Forelimb muscle (tissue), 1 donor: ENCODE measurements around the gene RAI2. TPM values are rescaled to one million over a fixed set of nuclear protein-coding genes. Genes with fewer than 3 reads are reported as not detected.

Source experiments
- DNase-seq: peaks from one replicate; pipeline ENCODE4 v3.0.0-alpha.2; 2013; ENCODE audit warnings: low read depth
- polyA plus RNA-seq: library from polyadenylated mRNA; unstranded; fragments of 120-200 nt; gene quantifications from one replicate; pipeline ENCODE4 v1.2.1, GENCODE V29; 2013; ENCODE audit not compliant: insufficient read length

The RAI2 gene
- polyA plus RNA-seq, 1 donor, result 8.0 TPM

DNA sequence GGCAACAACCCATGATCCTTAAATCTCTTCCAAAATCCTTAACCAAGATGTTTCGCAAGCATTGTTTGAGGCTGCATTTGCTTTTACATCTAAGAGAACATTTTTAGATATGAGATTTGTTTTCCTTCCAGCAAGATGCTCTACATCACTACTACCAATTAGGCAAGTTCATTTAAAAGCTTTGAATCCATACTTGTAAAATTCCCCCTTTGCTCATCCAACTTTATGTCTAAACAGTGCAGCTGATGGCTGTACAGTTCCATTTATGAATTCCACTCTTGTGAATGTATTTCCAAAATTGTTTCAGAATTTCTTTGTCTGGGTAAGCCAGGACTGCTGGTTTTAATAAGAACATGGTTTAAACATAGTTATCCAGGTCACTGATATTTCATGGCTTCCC is 31.5 kb downstream of the RAI2 start:
- no peak for DNase-seq

GRCh38 chrX:17828171-17828570 is 32.9 kb downstream of the RAI2 start:
- no peak for DNase-seq

GRCh38 chrX:17826609-17827496 is 34.2 kb downstream of the RAI2 start:
- no peak for DNase-seq

DNA sequence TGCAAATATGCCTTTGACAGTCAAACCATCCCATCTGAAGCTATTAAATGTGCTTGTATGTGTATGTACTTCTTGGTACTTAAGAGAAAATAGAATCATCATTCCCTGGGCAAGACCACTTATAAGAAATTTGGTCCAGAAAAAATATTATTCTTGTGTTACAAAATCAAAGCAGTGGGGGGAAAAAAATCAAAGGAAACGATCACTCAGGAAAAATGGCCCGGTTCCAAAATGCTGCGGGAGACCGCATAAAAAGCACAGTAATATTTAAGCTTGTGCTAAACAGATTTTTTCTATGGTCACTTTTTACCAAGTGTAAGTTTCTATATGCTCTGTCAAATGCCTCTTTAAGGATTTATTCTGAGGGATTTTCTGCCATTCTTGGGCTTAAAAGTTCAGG is 36.1 kb downstream of the RAI2 start:
- no peak for DNase-seq

DNA sequence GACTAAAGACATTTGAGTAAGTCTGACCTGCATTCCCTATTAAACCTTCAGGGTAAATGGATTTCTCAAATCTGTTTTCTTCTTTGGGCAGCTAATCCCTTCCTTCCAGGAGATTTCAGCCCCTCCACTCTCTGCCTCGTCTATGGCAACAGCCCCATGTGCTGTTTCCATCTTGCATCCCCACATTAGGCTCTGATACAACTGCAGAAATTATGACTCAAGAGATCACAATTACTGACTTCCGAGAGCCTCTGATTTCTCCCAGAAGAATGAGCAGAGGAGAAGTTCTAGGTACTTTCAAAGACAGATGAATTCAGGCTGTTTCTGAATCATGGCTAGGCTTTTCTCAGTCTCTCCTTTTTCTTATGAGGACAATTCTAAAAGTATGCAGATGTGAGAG is 38.7 kb downstream of the RAI2 start:
- no peak for DNase-seq

GRCh38 chrX:17820100-17820499 is 41.0 kb downstream of the RAI2 start:
- no peak for DNase-seq

DNA sequence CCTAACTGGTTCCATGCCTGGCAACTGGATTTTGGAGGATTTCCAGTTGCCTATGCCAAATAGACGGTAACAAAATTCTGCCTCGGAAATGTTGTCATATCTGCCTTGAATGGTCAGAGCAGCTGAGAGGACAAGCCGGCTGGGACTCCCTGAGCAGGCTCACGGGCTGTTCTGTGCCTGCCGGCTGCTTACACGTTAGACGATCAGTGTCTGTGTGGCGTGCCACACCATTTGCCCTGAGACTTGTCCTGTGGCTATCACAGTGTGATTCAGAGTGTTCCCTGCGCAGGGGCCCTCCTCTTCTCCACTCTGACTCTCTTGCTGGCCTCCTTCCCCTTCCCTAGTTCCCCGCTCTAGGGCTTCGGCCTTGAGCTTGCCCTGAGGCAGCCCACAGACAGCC is 42.4 kb downstream of the RAI2 start:
- no peak for DNase-seq

- DNase-seq, result no peak
Observed at GRCh38 chrX:17817251-17817650, 43.8 kb downstream of the RAI2 start.

DNA sequence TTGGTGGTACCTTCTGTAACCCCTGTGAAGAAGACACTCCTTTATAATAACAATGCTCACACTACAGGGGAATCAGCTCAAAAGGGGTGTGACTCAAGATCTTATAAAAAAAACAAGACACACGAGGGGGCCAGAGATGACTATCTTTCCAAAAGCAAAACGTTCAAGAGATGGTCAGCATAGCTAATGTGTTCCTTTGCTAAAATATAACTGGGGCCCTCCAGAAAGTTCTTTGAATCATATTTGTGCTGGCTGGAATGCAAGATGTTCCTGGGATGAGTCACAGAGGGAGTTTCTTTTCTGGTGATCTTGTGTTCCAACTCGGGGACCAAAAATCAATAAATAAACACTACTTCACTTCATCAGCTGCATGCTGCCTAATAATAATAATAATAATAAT is 46.5 kb downstream of the RAI2 start:
- DNase-seq, result no peak

GRCh38 chrX:17814059-17814458 is 47.0 kb downstream of the RAI2 start:
- no peak for DNase-seq

DNA sequence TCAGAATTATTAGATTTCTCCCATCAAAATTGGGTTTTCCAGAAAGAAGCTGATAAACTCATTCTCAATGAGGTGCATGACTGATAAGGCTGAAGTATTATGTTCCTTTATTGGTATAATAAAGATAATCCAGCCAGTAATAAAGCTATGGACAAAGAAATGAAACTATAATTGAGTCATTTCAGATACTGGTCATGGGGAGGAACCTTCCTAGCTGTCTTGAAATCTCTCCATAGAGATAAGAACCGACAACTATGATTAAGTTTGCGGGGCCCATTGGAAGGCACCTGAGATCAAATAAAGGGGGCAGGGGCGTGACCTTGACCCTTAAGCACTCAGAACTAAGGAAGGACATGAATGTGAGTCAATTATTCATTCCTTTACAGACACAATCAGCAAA is 47.8 kb downstream of the RAI2 start:
- DNase-seq, result no peak

DNA sequence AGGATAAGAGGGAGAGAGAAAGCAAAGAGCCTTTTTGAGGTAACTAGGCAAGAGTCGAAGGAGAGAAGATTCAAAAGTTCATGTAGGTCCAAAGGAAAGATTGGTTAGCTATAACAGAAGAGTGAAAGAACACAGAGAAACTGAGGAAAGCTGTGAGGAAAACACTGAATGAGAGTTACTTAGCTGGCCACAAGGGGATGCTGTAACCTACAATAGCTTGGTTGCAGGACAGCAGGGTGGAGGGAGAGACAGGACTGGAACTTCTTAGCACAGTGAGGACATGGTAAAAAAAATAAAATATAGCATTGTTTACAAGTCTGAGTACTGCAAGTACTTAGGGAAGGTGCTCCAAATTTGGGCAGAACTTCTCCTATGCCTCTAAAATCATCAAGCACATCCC is 48.3 kb downstream of the RAI2 start:
- no peak for DNase-seq

DNA sequence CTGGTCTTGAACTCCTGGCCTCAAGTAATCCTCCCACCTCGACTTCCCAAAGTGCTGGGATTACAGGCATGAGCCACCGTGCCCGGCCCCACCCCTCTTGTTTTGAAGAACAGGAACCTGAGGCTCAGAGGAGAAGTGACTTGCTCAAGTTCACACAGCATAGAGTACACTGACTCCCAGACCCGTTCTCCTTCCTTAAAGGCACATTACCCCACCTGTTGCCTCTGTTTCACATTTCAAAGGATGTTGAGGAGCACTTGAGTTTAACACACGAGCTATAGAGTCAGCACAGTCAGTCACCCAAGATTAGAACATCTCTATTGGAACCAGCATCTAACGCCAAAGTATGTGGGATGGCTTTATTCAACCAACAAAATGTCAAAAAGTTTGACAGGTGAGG is 51.1 kb downstream of the RAI2 start:
- DNase-seq, result no peak

DNA sequence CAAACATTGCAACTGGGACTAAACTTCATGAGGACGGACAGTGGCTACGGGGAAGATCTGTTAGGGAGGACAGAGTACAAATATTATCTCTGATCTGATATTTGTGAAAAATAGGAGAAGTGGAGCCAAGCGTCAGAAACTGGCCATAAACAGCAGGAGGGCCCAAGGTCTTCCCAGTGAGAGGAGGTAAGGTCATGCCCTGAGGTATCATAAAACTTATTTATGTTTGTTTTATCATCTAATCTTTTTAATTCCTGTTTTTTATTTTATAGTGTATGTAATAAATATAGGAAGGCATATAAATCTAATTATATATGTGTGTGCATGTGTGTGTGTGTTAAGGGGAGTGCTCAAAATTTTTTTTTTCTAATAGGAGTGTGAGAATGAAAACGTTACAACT is 51.8 kb downstream of the RAI2 start:
- DNase-seq, result no peak

DNA sequence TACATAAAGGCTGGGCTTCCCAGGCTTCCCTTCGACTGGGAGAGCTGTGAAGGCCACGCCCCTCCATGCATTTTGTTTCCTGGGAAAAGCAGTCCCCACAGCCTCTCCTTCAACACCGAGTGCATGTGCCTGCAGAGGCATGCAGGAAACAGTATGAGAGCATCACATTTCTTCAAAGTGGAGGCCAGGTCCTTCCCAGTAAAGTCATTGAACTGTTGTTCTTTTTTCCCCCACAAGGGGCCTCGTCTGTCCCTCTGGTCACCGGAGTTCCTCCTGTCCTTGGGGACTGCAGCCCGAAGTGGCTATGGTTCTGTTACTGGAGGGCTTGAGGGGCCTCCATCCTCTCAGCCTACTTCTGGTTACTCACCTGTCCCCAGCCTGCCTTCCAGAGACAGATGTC is 56.0 kb downstream of the RAI2 start:
- no peak for DNase-seq

GRCh38 chrX:17803449-17803848 is 57.6 kb downstream of the RAI2 start:
- DNase-seq, result no peak

DNA sequence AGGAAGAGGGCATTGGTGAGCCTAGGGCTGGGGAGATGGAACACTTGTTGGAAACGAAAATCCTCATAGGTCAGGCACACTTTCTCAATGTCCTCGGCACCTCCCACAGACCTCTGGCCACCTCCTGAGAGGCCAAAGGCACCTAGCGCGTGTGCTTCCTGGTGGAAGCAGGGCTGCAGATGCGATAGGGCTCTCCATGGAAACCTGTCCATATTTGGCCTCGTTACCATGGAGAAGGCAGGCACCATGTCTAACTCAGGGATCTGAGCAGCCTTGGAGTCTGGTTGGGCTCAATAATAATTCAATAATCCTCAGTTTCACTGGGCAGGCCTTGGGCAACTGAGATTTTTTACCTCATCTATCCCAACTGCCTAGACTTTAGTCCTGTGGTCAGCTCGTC is 58.3 kb downstream of the RAI2 start:
- no peak for DNase-seq

- DNase-seq, result no peak
Observed at GRCh38 chrX:17801431-17801830, 59.7 kb downstream of the RAI2 start.

DNA sequence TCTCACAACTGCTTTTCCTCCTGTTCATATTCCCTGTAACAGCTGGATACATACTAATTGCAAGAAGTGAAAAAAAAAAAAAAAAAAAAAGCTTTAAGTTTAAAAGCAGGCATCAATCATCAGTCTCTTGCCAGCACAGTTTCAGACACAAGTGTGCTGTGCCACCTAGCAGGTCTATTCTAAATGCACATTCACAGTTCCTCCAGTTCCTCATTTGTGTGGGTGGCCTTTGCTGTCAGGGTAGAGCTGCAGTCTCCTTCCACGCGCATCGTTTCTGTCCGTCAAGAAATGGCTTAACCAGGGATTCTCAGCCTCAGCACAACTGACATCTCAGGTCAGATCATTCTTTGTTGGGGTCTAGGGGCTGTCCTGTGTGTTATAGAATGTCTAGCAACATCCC is 62.2 kb downstream of the RAI2 start:
- no peak for DNase-seq

DNA sequence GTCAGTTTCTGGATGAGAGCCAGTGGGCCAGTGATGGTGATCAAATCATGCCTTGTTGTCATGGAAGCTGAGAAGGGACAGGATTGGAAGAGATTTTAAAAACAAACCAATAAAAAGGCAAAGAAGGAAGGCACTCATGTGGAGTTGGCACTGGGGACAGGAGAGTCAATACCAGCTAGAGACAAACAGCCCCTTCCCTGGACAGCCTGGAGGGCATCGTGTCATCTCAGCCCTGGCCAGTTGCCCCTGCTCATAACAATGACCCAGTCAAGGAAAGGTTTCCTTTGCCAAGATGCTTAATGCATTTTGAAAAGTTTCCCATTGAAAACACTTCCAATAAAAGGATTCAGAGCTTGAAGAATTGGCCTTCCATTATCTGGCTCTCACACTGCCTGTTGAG is 68.3 kb downstream of the RAI2 start:
- DNase-seq, result no peak

DNA sequence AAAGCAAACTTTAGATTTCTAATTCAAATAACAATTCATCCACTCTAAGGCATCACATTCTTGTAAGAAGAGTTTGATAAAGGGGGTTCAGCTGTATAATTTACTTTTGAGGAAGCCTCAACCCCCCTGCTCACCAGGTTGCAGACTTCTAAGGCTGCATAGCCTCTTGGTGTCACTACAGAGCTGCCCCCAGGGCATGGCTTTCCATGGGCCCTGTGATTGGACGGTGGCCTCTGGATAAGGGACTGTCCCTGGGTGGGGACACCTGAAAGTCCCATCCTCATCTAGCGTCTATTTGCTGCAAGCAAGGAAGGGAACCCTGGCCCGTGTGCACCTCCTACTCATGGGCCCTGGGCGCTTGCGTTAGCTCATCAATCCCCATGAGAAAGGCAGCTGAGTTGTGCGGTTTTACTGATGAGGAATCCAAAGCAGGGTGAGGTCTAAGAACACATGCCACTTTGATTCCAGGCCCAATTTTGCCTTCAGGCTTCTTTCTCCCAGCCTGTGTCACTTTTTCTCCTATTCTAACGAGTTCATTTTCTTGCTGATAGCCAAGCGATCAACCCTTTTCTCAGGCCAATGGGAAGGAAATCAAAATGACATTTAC is 72.0 kb downstream of the RAI2 start:
- DNase-seq, result no peak

GRCh38 chrX:17788439-17788838 is 72.7 kb downstream of the RAI2 start:
- no peak for DNase-seq

- DNase-seq, result no peak
Observed at GRCh38 chrX:17787557-17787956, 73.5 kb downstream of the RAI2 start.
